SK-MEL-5 (cell line): ENCODE data around the gene TSPAN3. TPM values are rescaled to one million over a fixed set of nuclear protein-coding genes. Genes with fewer than 3 reads are reported as not detected.

ENCODE experiments used
- DNase-seq: peaks from one replicate; pipeline ENCODE4 v3.0.0-alpha.2; 2016; ENCODE audit warnings: low read depth, low spot score
- in situ Hi-C: cut with HindIII; loops from 2 replicates; pipeline ENCODE4 v1.10.0; 2016; ENCODE audit warnings: low sequenced_read_pairs, high pct_unique_total_duplicates, low pct_unique_long_range_greater_than_20kb
- total RNA-seq: library from RNA; depleted of rRNA; stranded (reverse); fragments of >200 nt; shearing (Covaris generic); gene quantifications from 2 replicates; pipeline ENCODE4 v1.2.3, GENCODE V29; 2014

TSPAN3 gene
- total RNA-seq, 1 experiment from 2014 or later = 489 TPM

- in situ Hi-C loops = no loop called here
- DNase-seq = no peak
Observed at GRCh38 chr15:77029166-77030047, 41.5 kb downstream of the TSPAN3 start.

- no peak for DNase-seq
- in situ Hi-C loops = no loop called here
Observed at GRCh38 chr15:77028451-77029165, 42.3 kb downstream of the TSPAN3 start.

GRCh38 chr15:77027697-77028450, 43.0 kb downstream of the TSPAN3 start:
- in situ Hi-C loops = no loop called here
- no peak for DNase-seq

GRCh38 chr15:77027111-77027696, 43.7 kb downstream of the TSPAN3 start:
- DNase-seq = no peak
- in situ Hi-C loops = no loop called here

GRCh38 chr15:77026501-77027110, 44.3 kb downstream of the TSPAN3 start:
- in situ Hi-C loops = no loop called here
- DNase-seq = no peak

- DNase-seq = no peak
- in situ Hi-C loops = no loop called here
Observed at GRCh38 chr15:77025941-77026411, 44.9 kb downstream of the TSPAN3 start.

GRCh38 chr15:77025083-77025901, 45.6 kb downstream of the TSPAN3 start:
- no peak for DNase-seq
- in situ Hi-C loops = no loop called here

GRCh38 chr15:77024273-77025082, 46.4 kb downstream of the TSPAN3 start:
- in situ Hi-C loops = no loop called here
- peak; percentile 60 for DNase-seq

- no peak for DNase-seq
Observed at GRCh38 chr15:77023576-77024272, 47.2 kb downstream of the TSPAN3 start.

GRCh38 chr15:77022646-77023575, 48.0 kb downstream of the TSPAN3 start:
- in situ Hi-C loops = no loop called here
- DNase-seq = no peak

More at GRCh38 chr15:77023576-77024272, 47.2 kb downstream of the TSPAN3 start:
- in situ Hi-C loops = no loop called here

GRCh38 chr15:77021803-77022381, 49.0 kb downstream of the TSPAN3 start:
- in situ Hi-C loops = no loop called here
- DNase-seq = no peak

GRCh38 chr15:77021088-77021481, 49.8 kb downstream of the TSPAN3 start:
- DNase-seq = no peak
- in situ Hi-C loops = no loop called here

- no peak for DNase-seq
- in situ Hi-C loops = no loop called here
Observed at GRCh38 chr15:77020348-77021087, 50.4 kb downstream of the TSPAN3 start.
